ENCODE data around the gene LRWD1.
"Not testable (repeated sequence)": the region's sequence is repeated elsewhere in the genome, so short reads cannot be mapped to it uniquely, and the experiment has no call there.

LRWD1 gene

DNA sequence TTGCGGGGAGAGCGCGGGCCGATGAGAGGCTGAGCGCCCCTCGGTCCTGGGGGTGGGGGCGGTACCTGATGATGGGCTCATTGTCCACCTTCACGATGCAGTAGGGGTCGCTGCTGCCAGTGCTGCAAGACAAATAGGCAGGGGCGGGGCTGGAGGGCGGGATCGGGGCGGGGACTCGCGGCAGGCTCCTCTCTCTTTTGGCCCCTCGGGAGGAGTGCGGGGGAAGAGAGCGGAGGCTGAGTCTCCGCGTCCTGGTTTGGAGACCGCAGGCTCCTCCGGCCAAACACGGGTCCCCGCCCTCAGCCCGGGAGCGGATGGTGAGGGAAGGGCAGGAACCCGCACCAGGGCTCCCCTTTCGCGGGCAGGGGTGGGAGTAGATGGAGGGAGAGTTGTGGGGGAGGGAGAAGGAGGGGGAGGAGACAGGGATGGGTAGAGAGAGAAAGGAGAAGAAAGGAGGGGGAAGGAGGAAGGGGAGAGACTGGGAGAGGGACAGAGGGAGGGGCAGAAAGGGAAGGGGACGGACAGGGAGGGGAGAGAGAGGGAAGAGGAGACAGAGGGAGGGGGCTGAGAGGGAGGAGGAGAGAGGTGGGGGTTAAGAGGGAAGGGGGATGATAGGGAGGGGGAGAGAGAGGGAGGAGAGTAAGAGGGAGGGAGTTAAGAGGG, 47.2 kb downstream of the LRWD1 start:
- H3K9me3 ChIP-seq; H3K27me3 ChIP-seq (ENCODE audit: low read depth); H3K36me3 ChIP-seq (replicated peaks); in situ Hi-C loops (cut with MboI; ENCODE audit: low sequenced_read_pairs); H3K4me1 ChIP-seq; DNase-seq (ENCODE audit: low spot score in 2 of 2); H3K4me3 ChIP-seq: not testable (repeated sequence)

DNA sequence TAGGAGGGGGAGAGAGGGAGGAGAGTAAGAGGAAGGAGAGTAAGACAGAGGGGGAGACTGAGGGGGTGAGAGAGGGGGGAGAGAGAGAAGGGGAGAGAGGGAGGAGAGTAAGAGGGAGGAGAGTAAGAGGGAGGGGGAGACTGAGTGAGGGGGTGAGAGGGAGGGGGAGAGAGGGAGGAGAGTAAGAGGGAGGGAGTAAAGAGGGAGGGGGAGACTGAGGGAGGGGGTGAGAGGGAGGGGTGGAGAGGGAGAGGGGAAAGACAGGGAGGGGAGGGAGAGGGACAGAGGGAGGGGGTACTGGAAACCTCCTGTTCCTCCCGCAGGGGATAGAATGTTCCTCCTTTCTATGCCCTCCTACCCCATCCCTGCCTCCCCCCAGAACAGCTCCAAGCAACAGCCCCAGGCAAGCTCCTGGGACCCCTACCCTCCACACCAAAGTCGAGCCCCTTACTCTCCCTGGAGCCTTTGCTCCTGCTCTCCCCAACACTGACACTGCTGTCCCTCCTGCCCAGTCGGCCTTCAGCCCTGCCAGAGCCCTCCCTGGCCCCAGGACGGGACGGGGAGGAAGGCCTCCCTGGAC, 47.9 kb downstream of the LRWD1 start:
- H3K36me3 ChIP-seq (replicated peaks); H3K4me1 ChIP-seq; H3K4me3 ChIP-seq; H3K9me3 ChIP-seq; in situ Hi-C loops (cut with MboI; ENCODE audit: low sequenced_read_pairs); H3K27me3 ChIP-seq (ENCODE audit: low read depth): not testable (repeated sequence)
- peak; percentile 2 to 15 for DNase-seq (ENCODE audit: low spot score in 2 of 2)

DNA sequence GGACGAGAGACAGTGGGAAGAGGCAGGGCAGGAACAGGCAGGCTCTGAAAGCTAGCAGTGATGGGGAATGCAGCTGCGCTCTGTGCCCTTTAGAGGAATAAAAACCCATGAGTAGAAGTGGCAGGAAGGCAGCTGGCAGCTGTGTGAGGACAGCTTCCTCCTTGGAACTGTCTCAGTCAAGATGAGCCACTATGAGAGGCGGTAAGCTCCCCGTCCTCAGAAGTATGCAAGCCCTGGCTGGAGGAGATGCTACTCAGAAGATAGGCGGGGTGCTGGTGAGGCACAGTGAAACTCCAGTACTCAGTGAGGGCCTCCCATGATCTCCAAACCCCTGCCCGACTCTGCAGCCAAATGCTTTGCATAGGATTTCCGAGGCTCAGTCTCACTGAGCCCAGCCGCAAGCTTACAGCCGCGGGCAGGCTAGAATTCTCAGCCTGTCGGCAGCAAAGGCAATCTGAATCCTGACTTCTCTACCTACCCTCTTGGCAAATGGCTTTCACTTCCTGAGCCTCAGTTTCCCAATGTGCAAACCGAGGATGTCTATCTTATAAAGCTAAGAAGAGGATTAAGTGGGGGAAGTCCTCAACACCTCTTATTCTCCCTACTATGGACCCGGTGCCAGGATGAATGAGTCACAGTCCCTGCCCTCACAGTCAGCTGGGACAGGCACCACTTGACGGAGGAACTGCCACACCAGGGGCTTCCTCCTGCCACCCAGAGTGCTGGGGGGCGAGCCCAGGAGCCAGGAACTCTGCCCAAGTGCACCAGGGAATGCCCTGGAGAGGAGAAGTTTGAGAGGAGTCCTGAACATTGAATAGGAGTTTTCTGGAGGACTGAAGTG, 50.3 kb downstream of the LRWD1 start:
- DNase-seq (ENCODE audit: low spot score in 2 of 2); H3K27me3 ChIP-seq (ENCODE audit: low read depth); H3K4me3 ChIP-seq; H3K36me3 ChIP-seq (replicated peaks); H3K9me3 ChIP-seq; in situ Hi-C loops (cut with MboI; ENCODE audit: low sequenced_read_pairs); H3K4me1 ChIP-seq: not testable (repeated sequence)

DNA sequence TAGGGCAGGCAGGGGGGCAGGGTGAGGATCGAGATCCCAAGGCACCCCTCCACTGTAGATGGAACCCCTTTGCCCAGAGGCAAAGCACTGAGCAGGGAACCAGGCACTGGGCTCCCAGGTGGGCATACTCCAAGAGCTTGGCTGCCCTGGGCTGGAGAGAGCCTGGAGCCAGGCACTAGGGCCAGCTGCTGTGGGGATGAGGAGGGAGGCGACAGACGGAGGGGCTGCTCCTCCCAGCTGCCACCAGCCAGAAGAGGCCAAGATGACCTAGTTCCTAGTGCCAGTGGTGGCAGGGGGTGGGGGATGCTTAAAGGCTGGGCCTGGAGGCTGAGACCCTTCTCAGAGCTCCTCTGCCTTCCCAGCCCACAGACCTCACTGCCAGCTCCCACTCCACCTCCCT, 51.1 kb downstream of the LRWD1 start:
- in situ Hi-C loops (cut with MboI; ENCODE audit: low sequenced_read_pairs); H3K9me3 ChIP-seq; DNase-seq (ENCODE audit: low spot score in 2 of 2); H3K4me3 ChIP-seq; H3K4me1 ChIP-seq; H3K27me3 ChIP-seq (ENCODE audit: low read depth); H3K36me3 ChIP-seq (replicated peaks): not testable (repeated sequence)

DNA sequence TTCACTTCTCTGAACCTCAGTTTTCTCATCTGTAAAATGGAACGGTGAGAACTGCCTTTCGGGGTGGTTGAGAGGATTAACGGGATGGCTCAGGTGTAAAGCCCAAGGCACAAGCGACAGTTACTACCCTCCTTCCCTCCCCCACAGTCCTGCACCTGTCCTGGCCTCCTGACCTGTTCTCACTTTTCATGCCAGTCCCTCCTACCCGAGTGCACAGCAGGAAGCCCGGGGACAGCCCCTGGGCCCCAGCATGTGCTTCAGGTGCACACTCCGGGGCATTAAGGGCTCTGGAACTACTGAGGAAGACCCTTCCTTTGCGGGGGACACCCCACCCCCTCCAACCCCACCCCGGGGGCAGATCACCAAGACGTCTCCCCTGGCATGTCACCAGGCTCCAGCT, 52.2 kb downstream of the LRWD1 start:
- H3K27me3 ChIP-seq (ENCODE audit: low read depth); H3K9me3 ChIP-seq; DNase-seq (ENCODE audit: low spot score in 2 of 2); H3K4me1 ChIP-seq; H3K36me3 ChIP-seq (replicated peaks); H3K4me3 ChIP-seq; in situ Hi-C loops (cut with MboI; ENCODE audit: low sequenced_read_pairs): not testable (repeated sequence)

DNA sequence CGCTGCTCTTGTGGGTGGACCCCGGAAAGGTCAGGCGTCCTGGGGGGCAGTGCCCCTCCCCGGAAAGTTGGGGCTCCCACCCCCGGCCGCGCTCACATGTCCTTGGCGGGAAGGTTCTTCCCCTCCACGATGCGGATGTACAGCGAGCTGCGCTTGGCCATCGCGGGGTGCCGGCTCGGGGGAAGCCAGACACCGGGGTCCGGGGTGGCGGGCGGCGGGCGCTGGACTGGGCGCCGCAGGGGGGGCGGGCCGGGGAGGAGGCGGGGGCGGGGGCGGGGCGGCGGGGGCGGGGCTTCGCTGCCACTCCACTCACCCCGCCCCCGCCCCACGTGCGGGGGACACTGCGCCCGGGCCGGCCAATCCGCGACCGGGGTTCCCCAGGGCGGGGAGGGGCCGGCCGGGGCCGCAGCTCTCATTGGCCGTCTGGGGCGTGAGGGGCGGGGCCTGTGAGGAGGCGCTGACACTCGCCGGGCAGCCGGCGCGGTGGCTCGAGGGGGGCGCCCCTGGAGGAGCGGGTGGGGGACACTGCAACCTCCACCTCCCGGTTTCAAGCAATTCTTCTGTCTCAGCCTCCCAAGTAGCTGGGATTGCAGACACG, 52.9 kb downstream of the LRWD1 start, which contains the start of gene RASA4B:
TSS of gene RASA4B (minus strand) at position 228 of the 598 bp plus-strand sequence. CDS start at position 161, 67 bp downstream.
- not testable (repeated sequence) for H3K4me3 ChIP-seq

DNA sequence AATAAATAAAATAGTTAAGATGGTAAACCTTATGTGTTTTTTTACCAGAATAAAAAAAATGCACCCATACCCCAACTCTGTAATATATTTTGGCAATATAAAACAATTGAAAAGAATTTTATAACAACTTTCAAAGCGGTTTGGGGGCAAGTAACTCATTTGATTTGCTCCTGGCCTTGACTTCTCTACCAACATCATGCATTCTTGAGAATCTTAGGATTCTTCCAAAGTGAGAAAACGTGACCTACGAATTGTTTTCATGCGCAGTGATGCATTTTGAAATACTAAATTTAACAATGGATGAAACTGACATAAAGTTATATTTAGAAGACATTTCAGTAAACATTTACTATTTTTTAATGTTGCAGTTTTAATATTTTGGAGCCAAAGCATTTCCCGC, 56.0 kb downstream of the LRWD1 start:
- H3K4me1 ChIP-seq; H3K36me3 ChIP-seq (replicated peaks); H3K27me3 ChIP-seq (ENCODE audit: low read depth); in situ Hi-C loops (cut with MboI; ENCODE audit: low sequenced_read_pairs); DNase-seq (ENCODE audit: low spot score in 2 of 2); H3K9me3 ChIP-seq; H3K4me3 ChIP-seq: not testable (repeated sequence)

More for the DNA sequence above, 52.9 kb downstream of the LRWD1 start, which contains the start of gene RASA4B:
- H3K36me3 ChIP-seq (replicated peaks); DNase-seq (ENCODE audit: low spot score in 2 of 2); in situ Hi-C loops (cut with MboI; ENCODE audit: low sequenced_read_pairs); H3K27me3 ChIP-seq (ENCODE audit: low read depth); H3K4me1 ChIP-seq; H3K9me3 ChIP-seq: not testable (repeated sequence)

Data from HAP-1 (cell line).